ENCODE data around the gene DDRGK1. TPM values are rescaled to one million over a fixed set of nuclear protein-coding genes. Genes with fewer than 3 reads are reported as not detected.

The DDRGK1 gene
- polyA plus RNA-seq (2012; ENCODE audit: insufficient read length, low read depth), result 133 TPM

- TF ChIP-seq REST (IDR thresholded peaks at IDR 0.05; ENCODE audit: insufficient read depth in 1 of 2, low read depth in 2 of 2, low read length in 2 of 2) (no peak), TAF1 (IDR thresholded peaks at IDR 0.05; ENCODE audit: borderline replicate concordance, insufficient read depth, low read length) (peak; percentile 71; the same call in 1 of the 2 replicates), POLR2AphosphoS5 (IDR thresholded peaks at IDR 0.05; ENCODE audit: low read depth, low read length) (peak; percentile 96), SIN3A (IDR thresholded peaks at IDR 0.05; ENCODE audit: borderline replicate concordance, insufficient read depth, low read length) (no peak), FOXP2 (optimal IDR thresholded peaks at IDR 0.05; ENCODE audit: borderline replicate concordance, extremely low read depth, extremely low read length, insufficient read depth) (peak; percentile 49)
Observed at GRCh38 chr20:3204124-3204794, at the start of gene DDRGK1. Gene DDRGK1 (minus strand): TSS chr20:3204682. CDS start chr20:3204627, 55 bp downstream.

GRCh38 chr20:3251806-3252205, 47.3 kb upstream of the DDRGK1 start:
- no peak for TF ChIP-seq SIN3A (IDR thresholded peaks at IDR 0.05; ENCODE audit: borderline replicate concordance, insufficient read depth, low read length)
- TF ChIP-seq TAF1 (IDR thresholded peaks at IDR 0.05; ENCODE audit: borderline replicate concordance, insufficient read depth, low read length), result no peak
- no peak for TF ChIP-seq FOXP2 (optimal IDR thresholded peaks at IDR 0.05; ENCODE audit: borderline replicate concordance, extremely low read depth, extremely low read length, insufficient read depth)
- TF ChIP-seq REST (IDR thresholded peaks at IDR 0.05; ENCODE audit: insufficient read depth in 1 of 2, low read depth in 2 of 2, low read length in 2 of 2), result no peak
- no peak for TF ChIP-seq POLR2AphosphoS5 (IDR thresholded peaks at IDR 0.05; ENCODE audit: low read depth, low read length)

GRCh38 chr20:3250091-3250504, 45.6 kb upstream of the DDRGK1 start:
- TF ChIP-seq TAF1 (IDR thresholded peaks at IDR 0.05; ENCODE audit: borderline replicate concordance, insufficient read depth, low read length) (no peak), SIN3A (IDR thresholded peaks at IDR 0.05; ENCODE audit: borderline replicate concordance, insufficient read depth, low read length) (no peak), REST (IDR thresholded peaks at IDR 0.05; ENCODE audit: insufficient read depth in 1 of 2, low read depth in 2 of 2, low read length in 2 of 2) (no peak), POLR2AphosphoS5 (IDR thresholded peaks at IDR 0.05; ENCODE audit: low read depth, low read length) (no peak)

- TF ChIP-seq SIN3A (IDR thresholded peaks at IDR 0.05; ENCODE audit: borderline replicate concordance, insufficient read depth, low read length) (no peak), REST (IDR thresholded peaks at IDR 0.05; ENCODE audit: insufficient read depth in 1 of 2, low read depth in 2 of 2, low read length in 2 of 2) (no peak), POLR2AphosphoS5 (IDR thresholded peaks at IDR 0.05; ENCODE audit: low read depth, low read length) (no peak), FOXP2 (optimal IDR thresholded peaks at IDR 0.05; ENCODE audit: borderline replicate concordance, extremely low read depth, extremely low read length, insufficient read depth) (no peak), TAF1 (IDR thresholded peaks at IDR 0.05; ENCODE audit: borderline replicate concordance, insufficient read depth, low read length) (no peak)
Observed at GRCh38 chr20:3248993-3249347, 44.5 kb upstream of the DDRGK1 start.

All from PFSK-1 (cell line).